CD14-positive monocyte (primary cell): ENCODE data around the gene ANXA2. TPM values are rescaled to one million over a fixed set of nuclear protein-coding genes. Genes with fewer than 3 reads are reported as not detected.

Experiments
- DNase-seq, 3 donors: peaks; one replicate each; pipeline ENCODE4 v3.0.0-alpha.2; 2011 to 2022
- H2AFZ ChIP-seq: 2 replicates; pipeline ENCODE4 v1.6.0; 2012; ENCODE audit warnings: mild to moderate bottlenecking, low read depth, low read length, inconsistent platforms; ENCODE audit not compliant: insufficient read depth, poor library complexity, severe bottlenecking
- H3K27ac ChIP-seq, 2 donors: 1 replicate in 1 of 2; 2 replicates in 1 of 2; pipeline ENCODE4 v1.5.1; 2012 to 2013; ENCODE audit warnings: low read length in 2 of 2, control low read depth in 1 of 2, inconsistent platforms in 1 of 2, low read depth in 1 of 2, mild to moderate bottlenecking in 1 of 2
- H3K27me3 ChIP-seq, 2 donors: one replicate each; pipeline versions ENCODE4 v1.6.0 to v1.6.1; 2011 to 2013; ENCODE audit warnings: low read length in 2 of 2; ENCODE audit not compliant: control insufficient read depth in 2 of 2, insufficient read depth in 2 of 2
- H3K36me3 ChIP-seq, 2 donors: replicated peaks in 1 of 2; 1 replicate in 1 of 2; 2 replicates in 1 of 2; pipeline versions ENCODE4 v1.5.1 to v1.6.1; 2012 to 2013; ENCODE audit warnings: low read length in 2 of 2, control low read depth in 1 of 2, inconsistent platforms in 1 of 2, mild to moderate bottlenecking in 1 of 2; ENCODE audit not compliant: insufficient read depth in 2 of 2, control insufficient read depth in 1 of 2
- H3K4me1 ChIP-seq, 2 donors: 1 replicate in 1 of 2; 2 replicates in 1 of 2; pipeline versions ENCODE4 v1.5.1 to v1.6.1; 2012 to 2013; ENCODE audit warnings: low read length in 2 of 2, control low read depth in 1 of 2, inconsistent platforms in 1 of 2, mild to moderate bottlenecking in 1 of 2, moderate library complexity in 1 of 2; ENCODE audit not compliant: insufficient read depth in 2 of 2, control insufficient read depth in 1 of 2
- H3K4me2 ChIP-seq: replicated peaks from 2 replicates; pipeline ENCODE3; 2012; ENCODE audit warnings: low read length, moderate library complexity, mild to moderate bottlenecking; ENCODE audit not compliant: poor library complexity, severe bottlenecking; ENCODE audit errors: extremely low read depth
- H3K4me3 ChIP-seq, 3 experiments: fragments of 200-600 bp in 1 of 3; sonication (generic) in 1 of 3; replicated peaks in 1 of 3; 1 replicate in 2 of 3; 2 replicates in 1 of 3; pipeline ENCODE4 v1.5.1; 2011 to 2013; ENCODE audit warnings: low read length in 3 of 3, mild to moderate bottlenecking in 3 of 3, control low read depth in 2 of 3, low read depth in 2 of 3, inconsistent platforms in 1 of 3, moderate library complexity in 1 of 3
- H3K79me2 ChIP-seq: 2 replicates; pipeline ENCODE4 v1.6.0; 2012; ENCODE audit warnings: mild to moderate bottlenecking, control low read depth, inconsistent platforms, low read length, moderate library complexity; ENCODE audit not compliant: insufficient read depth
- H3K9ac ChIP-seq: 2 replicates; pipeline ENCODE4 v1.6.0; 2017; ENCODE audit warnings: low read length, mild to moderate bottlenecking; ENCODE audit not compliant: insufficient read depth, poor library complexity, severe bottlenecking
- H3K9me3 ChIP-seq, 2 donors: replicated peaks in 1 of 2; 1 replicate in 1 of 2; 2 replicates in 1 of 2; pipeline versions ENCODE4 v1.5.1 to v1.6.1; 2012 to 2013; ENCODE audit warnings: low read length in 2 of 2, control low read depth in 1 of 2; ENCODE audit not compliant: control insufficient read depth in 1 of 2, insufficient read depth in 1 of 2
- H4K20me1 ChIP-seq: 2 replicates; pipeline ENCODE4 v1.6.0; 2012; ENCODE audit warnings: mild to moderate bottlenecking, low read length, control low read depth, moderate library complexity; ENCODE audit not compliant: insufficient read depth
- H3K27ac Mint-ChIP-seq, 7 donors: one replicate each; pipeline ENCODE4 v1.8.0; 2020; ENCODE audit warnings: mild to moderate bottlenecking in 7 of 7, mixed read lengths in 7 of 7, moderate library complexity in 6 of 7, inconsistent platforms in 2 of 7
- H3K27me3 Mint-ChIP-seq, 3 donors: one replicate each; pipeline ENCODE4 v1.8.0; 2021 to 2022; ENCODE audit warnings: low read depth in 3 of 3, mild to moderate bottlenecking in 3 of 3, mixed read lengths in 3 of 3, moderate library complexity in 3 of 3, inconsistent platforms in 1 of 3
- H3K36me3 Mint-ChIP-seq, 2 donors: one replicate each; pipeline ENCODE4 v1.8.0; 2020; ENCODE audit warnings: mixed read lengths in 2 of 2, inconsistent platforms in 1 of 2, mild to moderate bottlenecking in 1 of 2
- H3K4me1 Mint-ChIP-seq: one replicate; pipeline ENCODE4 v1.8.0; 2020; ENCODE audit warnings: mild to moderate bottlenecking, mixed read lengths
- H3K4me3 Mint-ChIP-seq, 2 donors: one replicate each; pipeline ENCODE4 v1.8.0; 2020; ENCODE audit warnings: mild to moderate bottlenecking in 2 of 2, mixed read lengths in 2 of 2, moderate library complexity in 1 of 2
- H3K9me3 Mint-ChIP-seq, 7 donors: one replicate each; pipeline ENCODE4 v1.8.0; 2020 to 2022; ENCODE audit warnings: mixed read lengths in 7 of 7, mild to moderate bottlenecking in 6 of 7, moderate library complexity in 6 of 7, inconsistent platforms in 2 of 7
- WGBS: methylation state at CpG from one replicate; pipeline ENCODE4 v1.1.5; 2013; ENCODE audit warnings: missing lambda C conversion rate; ENCODE audit not compliant: insufficient coverage; 5-methylcytosine and 5-hydroxymethylcytosine counted together
- intact Hi-C, 2 donors: fragments of 100-400 bp; cut with micrococcal nuclease; formaldehyde crosslinking; loops; one replicate each; pipeline versions ENCODE4 v1.15.0 to v1.15.1; 2023
- polyA plus RNA-seq, 3 donors: library from polyadenylated mRNA; depleted of rRNA in 1 of 3; unstranded in 2 of 3; stranded (reverse) in 1 of 3; fragments of 300-500 nt in 2 of 3; fragments of >200 nt in 1 of 3; fragmentation: Illumina TruSeq in 2 of 3; gene quantifications; 1 replicate in 2 of 3; 2 replicates in 1 of 3; pipeline ENCODE4 v1.2.3, GENCODE V29; 2012 to 2021
- TF ChIP-seq, protein P1 (sequence below): fragments of 200-600 bp; IDR thresholded peaks from one replicate; pipeline ENCODE4 v1.8.0; 2022; ENCODE audit warnings: antibody characterized with exemption, mild to moderate bottlenecking

ANXA2 gene
- polyA plus RNA-seq, 3 donors: 966 to 2,079 (median 2,046) TPM

DNA sequence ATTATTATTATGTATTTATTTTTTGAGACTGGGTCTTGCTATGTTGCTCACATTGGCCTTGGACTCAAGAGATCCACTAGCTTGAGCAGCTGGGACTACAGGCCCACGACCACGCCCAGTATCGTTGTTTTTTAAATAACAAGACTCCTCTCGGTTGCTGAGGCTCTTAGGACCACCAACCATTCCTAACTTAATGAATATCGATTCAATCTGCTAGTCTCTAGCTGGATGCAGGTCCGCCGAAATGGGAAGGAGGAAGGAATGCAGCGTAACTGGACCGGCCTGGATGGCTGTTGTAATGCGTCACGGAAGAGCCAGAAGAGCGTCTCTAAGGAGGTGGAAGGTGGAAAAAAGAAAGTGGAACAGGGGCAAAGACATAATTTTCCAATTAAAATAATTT, 1.7 kb downstream of the ANXA2 start:
- peaks cover 67% of the 10 kb centered on the region for H3K79me2 ChIP-seq
- H3K36me3 ChIP-seq: peaks cover 4 to 20% of the 10 kb centered on the region in 2 donors

DNA sequence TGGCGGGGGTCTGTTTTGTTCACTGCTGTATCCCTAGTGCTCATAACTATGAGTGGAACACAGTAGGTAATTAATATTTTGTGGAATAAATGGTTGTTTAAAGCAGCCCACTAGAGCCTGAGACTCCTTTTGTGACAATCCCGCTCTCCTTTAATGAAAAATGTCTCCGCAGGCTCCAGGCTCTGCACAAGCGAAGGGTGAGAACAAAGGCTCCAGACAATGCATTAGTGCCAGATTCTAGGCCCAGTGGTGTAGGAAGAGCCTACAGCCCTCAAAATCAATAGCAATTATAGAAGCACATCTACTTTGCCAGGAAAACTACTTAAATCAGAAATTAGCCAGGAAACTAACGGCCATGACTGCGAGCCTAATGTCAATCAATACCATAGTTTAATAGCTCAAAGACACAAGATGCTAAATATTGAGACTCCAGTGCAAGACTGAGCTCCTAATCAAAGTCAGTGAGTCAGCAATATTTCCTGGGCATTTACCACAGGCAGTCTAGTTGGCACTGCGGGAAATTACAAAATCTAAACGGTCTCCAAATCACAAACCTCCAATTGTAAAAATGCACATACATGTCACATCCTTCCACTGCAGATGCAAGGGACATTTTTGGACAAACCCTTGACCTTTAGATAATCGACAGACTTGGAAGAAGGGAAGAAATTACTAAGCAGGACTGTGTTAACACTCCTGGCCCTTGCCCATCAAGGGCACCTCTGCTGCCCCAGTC, 2.3 kb downstream of the ANXA2 start:
- peaks cover 0 to 4% (median 4%) of the 10 kb centered on the region in 3 donors for H3K27me3 Mint-ChIP-seq
- H3K27ac Mint-ChIP-seq: peak overlapping the region; percentile 97 to 100 (median 99)
- H3K36me3 Mint-ChIP-seq: peaks cover 23 to 48% of the 10 kb centered on the region in 2 donors
- Histone ChIP-seq H4K20me1 (peaks cover 71% of the 10 kb centered on the region), H3K27ac (peak overlapping the region; percentile 85 to 99), H3K9ac (peak overlapping the region; percentile 100), H3K4me1 (peaks cover 76 to 81% of the 10 kb centered on the region in 2 donors), H3K9me3 (no peaks in the 10 kb centered on the region), H3K4me3 (peak overlapping the region; percentile 56 to 97 (median 93)), H3K27me3 (no peaks in the 10 kb centered on the region), H3K79me2 (peaks cover 74% of the 10 kb centered on the region), H2AFZ (no peak overlapping the region), H3K4me2 (peak overlapping the region; percentile 97), H3K36me3 (peaks cover 4 to 25% of the 10 kb centered on the region in 2 donors)
- peaks cover 75% of the 10 kb centered on the region for H3K4me1 Mint-ChIP-seq
- intact Hi-C loops: loop anchor here (2.0 to 10.0 kb wide), 3 partner anchors 13 to 708 kb away; partner anchors contain the start of gene BNIP2 (in 1 of the 2)
- no peaks in the 10 kb centered on the region for H3K9me3 Mint-ChIP-seq
- WGBS: 69% methylated on average over 3 of the region's 9 CpGs
- DNase-seq: peak; percentile 29 to 66 (median 54)
- H3K4me3 Mint-ChIP-seq: peak overlapping the region; percentile 94 to 99
- TF ChIP-seq, protein P1, sequence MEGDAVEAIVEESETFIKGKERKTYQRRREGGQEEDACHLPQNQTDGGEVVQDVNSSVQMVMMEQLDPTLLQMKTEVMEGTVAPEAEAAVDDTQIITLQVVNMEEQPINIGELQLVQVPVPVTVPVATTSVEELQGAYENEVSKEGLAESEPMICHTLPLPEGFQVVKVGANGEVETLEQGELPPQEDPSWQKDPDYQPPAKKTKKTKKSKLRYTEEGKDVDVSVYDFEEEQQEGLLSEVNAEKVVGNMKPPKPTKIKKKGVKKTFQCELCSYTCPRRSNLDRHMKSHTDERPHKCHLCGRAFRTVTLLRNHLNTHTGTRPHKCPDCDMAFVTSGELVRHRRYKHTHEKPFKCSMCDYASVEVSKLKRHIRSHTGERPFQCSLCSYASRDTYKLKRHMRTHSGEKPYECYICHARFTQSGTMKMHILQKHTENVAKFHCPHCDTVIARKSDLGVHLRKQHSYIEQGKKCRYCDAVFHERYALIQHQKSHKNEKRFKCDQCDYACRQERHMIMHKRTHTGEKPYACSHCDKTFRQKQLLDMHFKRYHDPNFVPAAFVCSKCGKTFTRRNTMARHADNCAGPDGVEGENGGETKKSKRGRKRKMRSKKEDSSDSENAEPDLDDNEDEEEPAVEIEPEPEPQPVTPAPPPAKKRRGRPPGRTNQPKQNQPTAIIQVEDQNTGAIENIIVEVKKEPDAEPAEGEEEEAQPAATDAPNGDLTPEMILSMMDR: no peak

More for the DNA sequence above, 1.7 kb downstream of the ANXA2 start:
- Histone ChIP-seq H3K4me2 (peak overlapping the region; percentile 97), H2AFZ (no peak overlapping the region), H3K4me1 (peaks cover 69 to 74% of the 10 kb centered on the region in 2 donors), H3K9ac (peak overlapping the region; percentile 100), H3K27me3 (no peaks in the 10 kb centered on the region), H3K27ac (peak overlapping the region; percentile 85 to 99), H3K4me3 (peak overlapping the region; percentile 56 to 97 (median 93)), H3K9me3 (no peaks in the 10 kb centered on the region), H4K20me1 (peaks cover 65% of the 10 kb centered on the region)
- DNase-seq: peak in 1 of 3 donors; percentile 17
- H3K27me3 Mint-ChIP-seq: peaks cover 0 to 4% (median 4%) of the 10 kb centered on the region in 3 donors
- peaks cover 23 to 47% of the 10 kb centered on the region in 2 donors for H3K36me3 Mint-ChIP-seq
- peak overlapping the region; percentile 97 to 100 (median 99) for H3K27ac Mint-ChIP-seq
- peak overlapping the region; percentile 94 to 99 for H3K4me3 Mint-ChIP-seq
- intact Hi-C loops: loop anchor here (5.0 to 10.0 kb wide), 2 partner anchors 49 to 709 kb away; partner anchors contain the start of gene BNIP2 (in 1 of the 2)
- TF ChIP-seq, protein P1: no peak
- no peaks in the 10 kb centered on the region for H3K9me3 Mint-ChIP-seq
- peaks cover 69% of the 10 kb centered on the region for H3K4me1 Mint-ChIP-seq
- no CpG with 5 or more reads among the region's 12 CpGs for WGBS
